ENCODE results near the gene SPTAN1.

- TF ChIP-seq SNAI2 (CRISPR knock-in tag; IDR thresholded peaks at IDR 0.05) (no peak), ARNTL (CRISPR knock-in tag; IDR thresholded peaks at IDR 0.05; ENCODE audit: borderline replicate concordance, low read depth) (no peak), GLIS3 (CRISPR knock-in tag; IDR thresholded peaks at IDR 0.05) (no peak), CSRNP3 (CRISPR knock-in tag; IDR thresholded peaks at IDR 0.05) (no peak), ZC3H10 (CRISPR knock-in tag; IDR thresholded peaks at IDR 0.05) (no peak), ZFP3 (CRISPR knock-in tag; IDR thresholded peaks at IDR 0.05) (no peak), CREB5 (CRISPR knock-in tag; IDR thresholded peaks at IDR 0.05; ENCODE audit: low read depth) (no peak), RARB (CRISPR knock-in tag; IDR thresholded peaks at IDR 0.05) (no peak), ZFP30 (CRISPR knock-in tag; IDR thresholded peaks at IDR 0.05) (no peak), ESRRG (CRISPR knock-in tag; IDR thresholded peaks at IDR 0.05) (no peak)
These were observed 30.4 kb upstream of the SPTAN1 start for GRCh38 chr9:128521956-128522355.

All from SK-N-SH treated with all-trans-retinoic acid at 6 μM for 48 hours (cell line).